Muscle of back (tissue), 11 donors: ENCODE results near the gene CCHCR1. TPM values are rescaled to one million over a fixed set of nuclear protein-coding genes. Genes with fewer than 3 reads are reported as not detected.

Experiments used
- DNase-seq, 3 donors: peaks; one replicate each; pipeline versions ENCODE4 v3.0.0 to v3.0.0-alpha.2; 2013
- polyA plus RNA-seq, 10 donors: library from polyadenylated mRNA; unstranded; fragments of 120-200 nt; gene quantifications; one replicate each; pipeline ENCODE4 v1.2.1, GENCODE V29; 2013; ENCODE audit not compliant: insufficient read length in 10 of 10

CCHCR1 gene
- polyA plus RNA-seq, 10 donors = 11.0 to 18.4 (median 13.5) TPM

GRCh38 chr6:31110825-31111582 is 46.6 kb downstream of the CCHCR1 start:
- DNase-seq = no peak

DNA sequence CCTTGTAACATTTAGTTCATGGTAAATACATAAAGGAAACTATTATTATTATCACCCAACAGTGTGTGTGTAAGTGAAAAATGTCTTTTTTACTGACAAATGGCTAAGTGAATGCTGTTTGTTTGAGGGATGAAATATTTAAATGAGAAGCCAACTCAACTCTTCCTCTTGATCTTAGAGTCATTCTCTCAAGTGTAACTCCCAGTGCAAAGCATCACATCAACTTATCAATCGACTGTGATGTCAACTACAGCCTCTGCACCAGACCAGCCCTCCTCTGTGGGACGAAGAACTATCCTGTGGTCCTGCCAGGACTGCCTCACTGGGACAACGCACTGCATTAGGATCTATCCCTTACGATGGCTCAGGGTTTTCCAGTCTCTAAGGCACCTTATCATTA is 50.5 kb downstream of the CCHCR1 start:
- no peak for DNase-seq

- DNase-seq = no peak
These were observed 54.5 kb downstream of the CCHCR1 start for GRCh38 chr6:31103136-31103535.

- no peak for DNase-seq
These were observed 59.1 kb downstream of the CCHCR1 start for GRCh38 chr6:31098449-31098938.

DNA sequence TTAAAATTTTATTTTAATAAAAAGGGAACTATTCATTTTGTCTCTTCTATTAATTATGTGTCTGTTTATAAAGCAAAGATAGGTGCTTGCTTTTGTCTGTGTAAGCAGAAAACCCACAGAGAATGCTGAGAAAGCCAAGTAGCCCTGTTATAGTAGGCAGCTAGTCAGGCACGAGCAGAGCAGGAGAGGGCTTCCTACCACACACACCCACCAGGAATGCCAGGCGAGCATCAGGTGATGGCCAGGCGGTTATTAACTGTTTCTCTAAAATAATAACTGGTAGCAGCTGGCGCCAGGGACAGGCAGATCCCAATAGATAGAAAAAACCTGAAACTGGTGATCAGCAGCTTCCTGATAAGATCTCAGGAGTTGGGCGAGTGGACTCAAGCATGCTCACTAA is 60.9 kb downstream of the CCHCR1 start:
- no peak for DNase-seq

- no peak for DNase-seq
These were observed 61.4 kb downstream of the CCHCR1 start for GRCh38 chr6:31096215-31096614.

DNA sequence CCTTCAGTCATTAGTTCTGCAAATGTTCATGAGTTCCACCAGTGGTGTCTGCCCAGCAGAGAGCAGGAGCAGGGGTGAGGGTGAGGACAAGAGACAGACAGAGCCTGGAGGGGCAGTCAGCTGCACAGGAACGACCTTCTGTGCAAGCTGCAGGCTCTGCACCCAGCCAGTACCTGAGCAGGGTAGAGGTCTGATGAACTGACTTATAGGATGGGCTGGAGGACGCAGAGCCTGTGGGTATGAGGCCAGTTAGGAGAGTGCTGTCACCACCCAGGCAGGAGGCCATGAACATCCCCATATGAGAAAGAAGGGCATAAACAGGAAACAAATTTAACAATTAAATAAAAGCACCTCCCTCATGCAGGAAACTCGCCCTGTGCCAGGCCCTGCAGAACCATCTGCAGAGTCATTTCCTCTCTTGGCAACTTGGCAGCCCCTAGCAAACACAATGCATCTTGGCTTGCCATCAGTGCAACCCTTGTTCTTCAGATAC is 63.2 kb downstream of the CCHCR1 start:
- no peak for DNase-seq

DNA sequence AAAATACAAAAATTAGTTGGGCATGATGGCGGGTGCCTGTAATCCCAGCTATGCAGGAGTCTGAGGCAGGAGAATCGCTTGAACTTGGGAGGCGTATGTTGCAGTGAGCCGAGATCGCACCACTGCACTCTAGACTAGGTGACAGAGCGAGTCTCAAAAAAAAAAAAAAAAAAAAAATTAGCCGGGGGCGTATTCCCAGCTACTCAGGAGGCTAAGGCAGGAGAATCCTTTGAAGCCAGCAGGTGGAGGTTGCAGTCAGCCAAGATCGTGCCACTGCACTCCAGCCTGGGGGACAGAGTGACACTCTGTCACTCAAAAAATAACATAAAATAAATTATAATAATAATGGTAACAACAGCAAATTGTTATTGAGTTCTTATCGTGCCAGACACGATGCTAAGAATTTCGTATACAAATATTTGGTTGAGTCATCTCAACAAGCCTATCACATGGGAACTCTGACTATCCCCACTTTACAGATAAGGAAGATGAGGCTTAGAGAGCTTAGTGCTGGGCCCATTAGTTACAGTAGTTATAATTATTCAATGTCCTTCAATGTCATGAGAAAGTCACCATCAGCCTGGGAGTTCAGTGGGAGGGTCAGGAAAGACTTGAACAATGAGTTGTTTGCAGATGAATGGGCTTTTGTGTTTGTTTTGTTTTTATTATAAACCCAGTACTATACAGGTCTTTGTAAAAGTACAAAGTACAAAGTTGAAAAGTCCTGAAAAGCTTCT is 64.7 kb downstream of the CCHCR1 start:
- no peak for DNase-seq

Other genes starting within 250 kb of the CCHCR1 start
- gene GTF2H4, start 249.6 kb downstream of the CCHCR1 start, polyA plus RNA-seq = 10 to 100 TPM; 18.8 to 29.7 (median 21.6) TPM
- gene VARS2, start 243.6 kb downstream of the CCHCR1 start, polyA plus RNA-seq = 10 to 100 TPM; 16.8 to 32.5 (median 25.2) TPM
- gene SFTA2, start 225.6 kb downstream of the CCHCR1 start, polyA plus RNA-seq = under 1 TPM in 1 of 10 donors, not detected in 9; 0.29 TPM
- under 1 TPM in 2 of 10 donors, not detected in 8; 0.04 to 0.05 TPM for gene MUCL3, start 216.8 kb downstream of the CCHCR1 start, polyA plus RNA-seq
- gene MUC21, start 174.1 kb downstream of the CCHCR1 start, polyA plus RNA-seq = not detected
- 1 to 10 TPM in 1 of 10 donors, under 1 TPM in 1, not detected in 8; 0.04 to 1.2 TPM for gene MUC22, start 147.3 kb downstream of the CCHCR1 start, polyA plus RNA-seq
- gene C6orf15, start 45.2 kb downstream of the CCHCR1 start, polyA plus RNA-seq = not detected
- 1 to 10 TPM in 7 of 10 donors, under 1 TPM in 3; 0.12 to 2.1 (median 1.1) TPM for gene PSORS1C1, start 43.0 kb downstream of the CCHCR1 start, polyA plus RNA-seq
- not detected for gene CDSN, start 37.4 kb downstream of the CCHCR1 start, polyA plus RNA-seq
- gene PSORS1C2, start 18.7 kb downstream of the CCHCR1 start, polyA plus RNA-seq = under 1 TPM in 3 of 10 donors, not detected in 7; 0.14 to 0.27 (median 0.15) TPM
- 10 to 100 TPM in 9 of 10 donors, 1 to 10 TPM in 1; 9.2 to 18.9 (median 11.9) TPM for gene TCF19, start 787 bp upstream of the CCHCR1 start, polyA plus RNA-seq
- 1 to 10 TPM in 3 of 10 donors, under 1 TPM in 6, not detected in 1; 0.41 to 3.4 (median 0.71) TPM for gene POU5F1, start 12.9 kb upstream of the CCHCR1 start, polyA plus RNA-seq
- gene HLA-C, start 114.3 kb upstream of the CCHCR1 start, polyA plus RNA-seq = 100 to 1,000 TPM in 1 of 10 donors, 10 to 100 TPM in 9; 38.7 to 119 (median 47.7) TPM
- 100 to 1,000 TPM; 114 to 299 (median 141) TPM for gene HLA-B, start 199.4 kb upstream of the CCHCR1 start, polyA plus RNA-seq
- gene MICA, start 245.8 kb upstream of the CCHCR1 start, polyA plus RNA-seq = 10 to 100 TPM in 1 of 10 donors, 1 to 10 TPM in 9; 3.8 to 12.2 (median 7.2) TPM